HG03460 (cell line): ENCODE measurements around the gene SCO2.

Experiments
- ATAC-seq: cut with Tn5 transposase; IDR thresholded peaks from one replicate; pipeline ENCODE4 v1.9.1; 2021; ENCODE audit not compliant: unreplicated experiment

SCO2 gene

DNA sequence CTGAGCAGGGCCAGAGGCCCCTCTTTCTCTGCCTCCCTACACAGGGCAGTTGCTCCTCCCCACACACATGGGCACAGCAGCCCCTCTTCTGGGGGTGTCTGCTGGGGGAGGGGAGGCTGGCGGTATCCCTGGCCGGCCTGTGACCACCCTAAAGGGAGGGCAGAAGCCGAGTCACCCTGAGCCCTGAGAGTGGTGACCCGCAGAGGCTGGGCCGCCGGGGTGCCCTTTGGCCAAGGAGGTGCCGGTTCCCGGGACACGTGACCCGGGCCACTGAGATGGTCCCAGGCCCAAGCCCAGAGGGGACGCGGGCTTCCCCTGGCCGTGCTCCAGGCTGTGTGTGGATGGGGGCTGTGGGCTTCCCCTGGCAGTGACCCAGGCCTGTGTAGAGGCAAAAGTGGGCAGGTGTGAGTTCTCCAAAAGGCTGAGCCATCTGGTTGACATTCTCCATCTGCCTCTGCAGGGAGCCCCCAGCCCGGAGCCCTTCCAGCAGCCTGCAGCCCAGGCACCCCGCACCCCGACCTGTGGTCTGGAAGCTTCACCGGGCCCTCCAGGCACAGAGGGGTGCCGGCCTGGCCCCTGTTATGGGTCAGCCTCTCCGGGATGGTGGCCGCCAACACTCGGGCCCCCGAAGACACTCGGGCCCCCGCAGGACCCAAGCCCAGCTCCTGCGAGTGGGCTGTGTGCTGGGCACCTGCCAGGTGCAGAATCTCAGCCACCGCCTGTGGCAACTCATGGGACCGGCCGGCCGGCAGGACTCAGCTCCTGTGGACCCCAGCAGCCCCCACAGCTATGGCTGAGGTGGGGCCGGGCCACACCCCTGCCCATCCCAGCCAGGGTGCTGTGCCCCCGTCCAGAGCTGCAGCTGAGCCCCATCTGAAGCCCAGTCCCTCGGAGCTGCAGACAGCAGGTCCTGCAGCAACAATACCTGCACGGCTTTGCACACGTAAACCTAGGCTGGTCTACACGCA lies 43.0 kb downstream of the SCO2 start:
- no peak for ATAC-seq

DNA sequence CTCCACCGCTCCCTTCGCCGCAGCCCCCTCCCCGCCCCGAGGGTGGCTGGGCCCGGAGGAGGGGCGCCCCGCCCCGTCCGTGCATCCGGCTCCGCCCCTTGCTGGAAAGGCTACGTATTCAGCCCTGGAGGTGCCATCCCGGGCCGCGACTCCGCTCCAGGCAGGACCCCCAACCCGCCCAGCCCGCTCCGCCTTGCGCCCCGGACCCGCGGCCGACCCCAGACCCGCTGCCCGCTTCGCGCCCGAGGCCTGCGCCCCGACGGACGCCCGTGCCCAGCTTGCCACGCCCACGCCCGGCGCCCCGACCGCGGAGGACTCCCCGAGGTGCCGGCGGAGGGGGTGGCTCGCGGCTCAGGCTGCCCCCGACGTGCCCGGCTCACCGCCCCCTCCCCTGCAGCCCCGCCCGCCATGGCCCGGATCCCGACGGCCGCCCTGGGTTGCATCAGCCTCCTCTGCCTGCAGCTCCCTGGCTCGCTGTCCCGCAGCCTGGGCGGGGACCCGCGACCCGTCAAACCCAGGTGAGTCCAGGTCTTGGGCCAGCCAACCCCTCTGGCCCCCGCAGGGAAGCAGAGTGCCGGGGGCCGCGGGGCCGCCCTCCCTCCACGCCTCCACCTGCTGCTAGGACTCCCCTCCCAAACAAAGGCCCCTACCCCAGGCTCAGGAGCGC lies 43.8 kb downstream of the SCO2 start, which contains the start of gene ADM2:
TSS of gene ADM2 (plus strand) at position 104 of the 667 bp plus-strand sequence. CDS start at position 409, 305 bp downstream.
- no peak for ATAC-seq

DNA sequence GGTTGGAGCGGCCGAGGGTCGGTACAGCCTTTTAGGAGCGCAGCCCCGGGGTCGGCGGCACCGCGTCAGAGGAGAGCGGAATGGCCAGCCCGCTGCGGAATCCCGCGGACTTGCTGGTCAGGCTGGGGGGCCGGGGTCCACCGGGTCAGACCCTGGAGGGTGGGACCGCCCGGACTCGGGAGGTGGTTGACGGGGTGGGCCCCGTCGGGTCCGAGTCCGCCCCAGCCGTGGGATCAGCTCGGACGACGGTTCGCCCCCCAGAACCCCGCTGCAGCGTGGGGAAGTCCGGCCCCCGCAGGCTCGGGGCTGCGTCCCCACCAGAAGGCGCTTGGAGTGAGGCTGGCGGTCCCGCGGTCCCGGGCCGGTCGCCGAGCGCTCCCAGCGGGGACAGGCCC lies 44.4 kb downstream of the SCO2 start:
- no peak for ATAC-seq

DNA sequence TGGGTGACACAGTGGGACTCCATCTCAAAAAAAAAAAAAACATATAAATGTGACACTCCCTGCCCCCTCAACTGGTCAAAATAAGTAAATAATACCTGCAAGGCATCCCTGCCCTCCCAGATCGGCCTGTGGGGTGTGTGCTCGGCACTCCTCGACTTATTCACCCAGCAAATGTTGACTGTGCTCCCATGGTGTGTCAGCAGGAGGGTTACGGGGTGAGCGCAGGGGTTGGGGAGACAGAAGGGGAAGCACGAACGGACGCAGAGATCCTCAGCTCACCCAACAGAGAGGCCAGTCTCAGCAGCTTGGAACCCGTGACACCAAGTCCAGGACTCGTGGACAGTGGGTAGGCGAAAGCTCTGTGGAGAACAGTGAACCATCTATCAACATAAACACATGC lies 45.7 kb downstream of the SCO2 start:
- ATAC-seq: no peak

DNA sequence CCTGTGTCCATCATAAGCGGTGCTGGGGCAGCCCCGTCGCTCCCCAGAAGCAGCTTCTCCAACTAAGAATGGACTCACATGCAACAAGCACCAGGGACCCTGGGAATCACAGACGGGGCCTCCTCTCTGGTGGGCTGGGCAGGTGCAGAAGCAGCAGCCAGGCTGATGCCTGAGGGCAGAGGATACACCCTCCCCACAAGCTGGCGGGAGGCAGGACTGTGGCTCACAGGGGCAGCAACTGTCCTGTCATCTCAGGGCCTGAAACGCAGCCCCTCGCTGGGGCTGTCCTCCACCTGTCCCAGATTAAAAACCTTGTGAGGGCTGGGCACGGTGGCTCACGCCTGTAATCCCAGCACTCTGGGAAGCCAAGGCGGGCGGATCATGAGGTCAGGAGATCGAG lies 47.5 kb downstream of the SCO2 start:
- no peak for ATAC-seq

DNA sequence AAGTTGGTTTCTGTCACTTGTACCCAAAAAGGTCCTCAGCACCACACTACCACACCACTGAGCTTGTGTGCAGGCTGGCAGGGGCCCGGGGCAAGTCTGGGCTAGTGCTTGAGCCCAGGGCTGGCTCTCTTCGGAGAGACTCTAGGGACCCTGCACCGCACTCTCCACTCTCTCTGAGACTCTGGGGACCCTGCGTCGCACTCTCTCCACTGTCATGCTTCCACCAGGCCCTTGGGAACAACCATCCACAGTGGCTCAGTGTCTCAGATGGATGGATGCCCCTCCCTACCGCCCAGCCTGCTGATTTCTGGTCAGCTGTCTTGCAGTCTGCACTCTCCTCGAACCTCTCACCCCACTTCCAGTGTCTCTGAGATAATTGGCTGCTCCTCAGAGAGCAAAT lies 48.5 kb downstream of the SCO2 start:
- no peak for ATAC-seq

DNA sequence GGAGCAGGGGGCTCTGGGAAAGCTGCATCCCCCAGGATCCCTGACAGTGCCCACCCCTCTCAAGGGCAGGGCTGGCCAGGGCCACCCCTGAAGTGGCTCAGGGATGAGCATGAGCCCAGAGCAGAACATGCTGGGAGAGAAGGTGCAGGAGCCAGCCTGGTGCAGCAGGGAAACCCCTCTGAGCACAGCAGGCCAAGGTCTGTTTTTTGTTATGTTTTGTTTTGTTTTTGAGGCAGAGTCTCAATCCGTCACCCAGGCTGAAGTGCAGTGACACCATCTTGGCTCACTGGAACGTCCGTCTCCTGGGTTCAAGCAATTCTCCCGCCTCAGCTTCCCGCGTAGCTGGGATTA lies 49.8 kb downstream of the SCO2 start:
- no peak for ATAC-seq

DNA sequence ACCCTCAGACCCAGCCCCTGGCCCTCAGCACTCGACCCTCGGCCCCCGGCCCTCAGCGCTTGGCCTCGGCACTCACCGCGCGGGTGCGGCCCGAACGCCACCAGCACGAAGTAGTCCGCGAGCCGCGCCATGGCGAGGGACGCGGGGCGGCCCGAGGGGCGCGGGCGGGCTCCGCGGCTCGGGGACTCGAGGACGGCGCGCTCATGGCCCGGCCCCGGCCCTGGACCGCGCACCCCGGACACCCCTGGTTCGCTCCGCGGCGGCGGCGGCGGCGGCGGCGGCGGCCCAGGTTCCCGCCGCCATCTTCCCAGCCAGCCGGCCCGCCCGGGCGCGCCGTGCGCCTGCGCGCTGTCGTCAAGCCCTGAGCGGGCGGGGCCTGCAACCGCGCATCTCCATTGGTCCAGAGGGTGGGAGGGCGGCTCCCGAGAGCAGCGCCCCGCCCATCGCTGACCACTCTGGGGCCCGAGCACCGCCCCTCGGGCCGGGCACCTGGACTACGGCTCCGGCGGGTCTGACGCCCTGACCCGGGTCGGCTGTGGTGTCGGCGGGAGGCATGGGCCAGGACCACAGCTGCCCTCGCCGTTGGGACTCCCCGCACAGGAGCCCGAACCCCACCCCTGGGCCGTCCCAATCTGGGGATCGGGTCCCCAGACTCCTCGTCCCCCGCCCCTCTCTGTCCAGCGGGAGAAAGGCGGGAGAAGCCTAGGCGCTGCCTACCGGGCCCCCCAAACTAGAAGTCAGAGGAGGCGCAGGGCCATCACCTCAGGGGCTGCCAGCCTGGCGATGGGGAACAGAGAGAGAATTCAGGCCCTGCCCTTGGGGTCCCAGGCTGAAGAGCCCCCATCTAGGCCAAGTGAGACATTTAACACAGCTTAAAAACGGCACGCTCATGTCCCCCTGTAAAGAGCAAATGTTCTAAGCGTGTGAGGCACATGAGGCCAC lies 50.4 kb downstream of the SCO2 start, which contains the start of gene SBF1:
TSS of gene SBF1 (minus strand) at position 326 of the 942 bp plus-strand sequence. CDS start at position 131, 195 bp downstream.
- peak; percentile 62 for ATAC-seq

DNA sequence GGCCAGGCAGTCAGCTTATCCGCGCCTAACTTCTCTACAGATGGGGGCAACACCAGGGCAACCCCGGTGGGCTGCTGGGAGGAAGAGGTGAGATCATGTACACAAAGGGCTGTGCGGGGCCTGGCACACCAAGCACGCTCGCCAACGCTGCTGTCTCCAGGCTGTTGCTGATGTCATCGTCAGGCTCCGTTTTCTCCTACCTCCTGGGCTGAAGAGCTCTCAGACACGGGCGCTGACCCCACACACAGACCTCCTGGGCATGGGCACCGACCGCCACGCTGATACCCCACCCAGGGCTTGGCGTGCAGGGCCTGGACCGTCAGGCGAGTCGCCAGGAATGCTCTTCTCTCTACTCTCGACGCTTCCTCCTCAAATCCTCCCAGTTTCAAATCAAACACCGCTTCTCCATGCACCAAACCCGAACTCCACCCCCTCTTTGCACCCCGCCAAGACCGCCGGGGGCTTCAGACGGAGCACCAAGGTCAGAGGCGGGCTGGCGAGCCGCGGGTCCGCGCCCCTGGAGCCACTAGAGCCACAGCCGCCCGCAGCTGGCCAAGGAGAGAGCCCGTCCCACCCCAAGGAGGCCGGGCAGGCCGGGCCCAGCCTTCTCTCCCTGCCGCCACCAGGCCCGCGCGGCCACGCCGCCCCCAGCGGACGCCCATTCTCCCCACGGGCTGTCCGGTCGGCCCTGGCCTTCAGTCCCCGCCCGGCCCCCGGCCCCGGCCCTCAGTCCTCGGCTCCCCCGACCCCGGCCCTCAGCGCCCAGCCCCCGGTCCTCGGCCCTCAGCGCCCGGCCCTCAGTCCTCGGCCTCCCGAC lies 51.3 kb downstream of the SCO2 start:
- no peak for ATAC-seq
